AG08395 (cell line): ENCODE data around the gene SNAP25.
A peak's percentile ranks its signal among the peaks of the same experiment; 100 is the strongest.

Source experiments
- DNase-seq: peaks from one replicate; pipeline ENCODE4 v3.0.0; 2012; ENCODE audit warnings: mixed read lengths, low spot score

The SNAP25 gene

GRCh38 chr20:10218536-10219451, at the start of gene SNAP25:
Gene SNAP25 (plus strand): TSS chr20:10218830. CDS start chr20:10275492, 56,662 bp downstream.
- DNase-seq, result peak; percentile 54

GRCh38 chr20:10169752-10170151, 48.9 kb upstream of the SNAP25 start:
- no peak for DNase-seq

GRCh38 chr20:10170261-10170660, 48.4 kb upstream of the SNAP25 start:
- no peak for DNase-seq

- peak; percentile 67 for DNase-seq
These were observed 46.5 kb upstream of the SNAP25 start for GRCh38 chr20:10171864-10172751.

- DNase-seq, result no peak
These were observed 45.5 kb upstream of the SNAP25 start for GRCh38 chr20:10172998-10173655.

- no peak for DNase-seq
These were observed 44.2 kb upstream of the SNAP25 start for GRCh38 chr20:10174400-10174799.

GRCh38 chr20:10177326-10177725, 41.3 kb upstream of the SNAP25 start:
- peak; percentile 20 for DNase-seq

- no peak for DNase-seq
These were observed 40.5 kb upstream of the SNAP25 start for GRCh38 chr20:10178091-10178490.

- DNase-seq, result no peak
These were observed 39.8 kb upstream of the SNAP25 start for GRCh38 chr20:10178727-10179313.

GRCh38 chr20:10179574-10180298, 38.9 kb upstream of the SNAP25 start:
- no peak for DNase-seq

- DNase-seq, result no peak
These were observed 37.9 kb upstream of the SNAP25 start for GRCh38 chr20:10180651-10181235.

- DNase-seq, result no peak
These were observed 32.7 kb upstream of the SNAP25 start for GRCh38 chr20:10185741-10186558.

- DNase-seq, result no peak
These were observed 28.2 kb upstream of the SNAP25 start for GRCh38 chr20:10190456-10190855.

GRCh38 chr20:10192171-10192570, 26.5 kb upstream of the SNAP25 start:
- DNase-seq, result no peak

- DNase-seq, result no peak
These were observed 24.5 kb upstream of the SNAP25 start for GRCh38 chr20:10194166-10194565.

- no peak for DNase-seq
These were observed 18.3 kb upstream of the SNAP25 start for GRCh38 chr20:10200330-10200729.

- DNase-seq, result no peak
These were observed 17.2 kb upstream of the SNAP25 start for GRCh38 chr20:10201321-10201870.

GRCh38 chr20:10209091-10209490, 9.5 kb upstream of the SNAP25 start:
- DNase-seq, result peak; percentile 25

- no peak for DNase-seq
These were observed 5.1 kb upstream of the SNAP25 start for GRCh38 chr20:10213526-10213925.
